ENCODE data around the gene ARHGAP45.

The ARHGAP45 gene

DNA sequence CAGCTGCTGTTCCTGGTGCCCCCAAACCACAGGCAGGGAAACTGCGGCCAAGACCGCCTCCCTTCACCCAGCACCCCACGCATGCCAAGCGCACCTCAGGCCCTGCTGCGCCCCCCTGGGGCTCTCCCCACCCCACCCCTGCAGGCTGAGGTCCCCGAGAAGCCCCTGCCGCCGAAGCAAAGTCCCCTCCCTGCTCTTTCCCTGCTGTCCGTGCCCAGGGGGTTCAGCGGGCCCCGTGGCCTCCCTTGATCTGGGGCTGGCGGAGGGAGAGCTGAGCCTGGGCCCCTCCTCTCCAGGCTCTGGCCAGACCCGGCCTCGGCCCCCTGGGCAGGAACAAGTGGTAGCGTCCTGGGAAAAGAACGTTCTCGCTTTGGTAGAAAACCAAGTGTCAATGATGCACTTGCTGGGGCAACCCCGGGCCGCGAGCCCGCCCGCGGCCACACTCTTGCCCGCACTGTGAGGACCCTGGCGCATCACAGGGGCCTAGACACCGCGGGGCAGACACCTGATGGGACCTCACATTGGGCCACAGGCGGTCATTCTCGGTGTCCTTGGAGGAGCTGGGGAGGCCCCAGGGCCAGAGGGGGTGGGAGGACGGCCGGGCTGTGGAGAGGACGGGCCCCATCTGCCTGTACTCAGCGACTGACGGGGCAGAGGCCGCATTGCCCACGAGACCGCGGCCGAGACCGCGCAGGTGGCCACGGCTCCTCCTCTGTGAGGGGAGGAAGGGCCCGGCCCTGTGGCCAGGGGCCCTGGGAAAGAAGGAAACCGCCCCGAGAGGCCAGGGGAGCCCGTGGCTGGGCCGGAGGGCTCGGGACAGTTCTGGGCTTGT is 65.8 kb downstream of the ARHGAP45 start:
- DNase-seq (ENCODE audit: low read depth) = peak; percentile 34

DNA sequence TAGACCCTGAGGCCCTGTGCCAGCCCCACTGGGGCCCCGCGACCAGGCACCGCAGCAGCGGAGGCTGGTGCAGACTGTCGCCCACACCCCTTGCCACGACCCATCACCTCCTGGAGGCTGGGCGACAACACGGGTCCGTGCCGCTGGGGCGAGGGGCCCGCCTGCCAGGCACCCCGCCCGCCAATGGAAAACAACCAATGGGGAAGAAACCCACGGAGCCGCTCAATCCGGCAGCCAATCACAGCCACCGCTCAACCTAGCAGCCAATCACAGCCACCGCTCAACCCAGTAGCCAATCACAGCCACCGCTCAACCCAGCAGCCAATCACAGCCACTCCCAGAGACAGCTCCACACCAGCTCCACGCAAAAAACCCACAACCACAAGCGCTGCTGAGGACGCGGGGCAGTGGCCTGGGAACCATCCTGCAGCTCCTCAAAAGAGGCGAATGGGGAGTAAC is 66.5 kb downstream of the ARHGAP45 start:
- DNase-seq (ENCODE audit: low read depth) = peak; percentile 24

DNA sequence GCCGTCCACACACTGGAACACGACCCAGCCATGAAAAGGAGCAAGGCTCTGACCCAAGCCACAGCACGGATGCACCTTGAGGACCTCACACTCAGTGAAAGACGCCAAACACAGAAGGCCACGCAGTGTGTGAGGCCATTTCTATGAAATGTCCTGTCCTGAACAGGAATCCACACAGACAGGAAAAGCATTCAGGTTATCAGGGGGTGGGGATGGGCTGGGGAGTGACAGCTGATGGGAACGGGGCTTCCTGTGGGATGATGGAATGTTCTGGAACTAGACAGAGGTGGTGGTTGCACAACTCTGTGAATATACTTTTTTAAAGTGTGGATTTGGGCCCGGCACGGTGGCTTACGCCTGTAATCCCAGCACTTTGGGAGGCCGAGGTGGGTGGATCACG is 67.5 kb downstream of the ARHGAP45 start:
- no peak for DNase-seq (ENCODE audit: low read depth)

DNA sequence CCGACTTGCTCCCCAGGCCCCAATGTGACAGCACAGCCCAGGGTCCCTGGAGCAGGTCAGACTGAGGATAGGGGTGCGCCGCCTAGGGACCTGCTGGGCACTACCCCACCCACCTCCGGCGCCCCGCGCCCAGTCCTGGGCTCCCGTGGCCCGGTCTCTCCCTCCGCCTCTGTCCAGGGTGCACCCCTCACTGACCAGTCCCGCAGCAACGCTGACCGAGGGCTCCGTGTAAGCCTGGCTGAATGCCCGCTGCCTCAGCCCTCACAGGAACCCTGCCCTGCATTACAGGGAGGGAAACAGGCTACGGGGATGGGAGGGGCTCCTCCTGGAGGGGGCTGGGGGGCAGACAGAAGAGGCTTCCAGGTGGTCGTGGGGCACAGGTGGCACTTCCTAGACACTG is 68.5 kb downstream of the ARHGAP45 start:
- DNase-seq (ENCODE audit: low read depth) = no peak

DNA sequence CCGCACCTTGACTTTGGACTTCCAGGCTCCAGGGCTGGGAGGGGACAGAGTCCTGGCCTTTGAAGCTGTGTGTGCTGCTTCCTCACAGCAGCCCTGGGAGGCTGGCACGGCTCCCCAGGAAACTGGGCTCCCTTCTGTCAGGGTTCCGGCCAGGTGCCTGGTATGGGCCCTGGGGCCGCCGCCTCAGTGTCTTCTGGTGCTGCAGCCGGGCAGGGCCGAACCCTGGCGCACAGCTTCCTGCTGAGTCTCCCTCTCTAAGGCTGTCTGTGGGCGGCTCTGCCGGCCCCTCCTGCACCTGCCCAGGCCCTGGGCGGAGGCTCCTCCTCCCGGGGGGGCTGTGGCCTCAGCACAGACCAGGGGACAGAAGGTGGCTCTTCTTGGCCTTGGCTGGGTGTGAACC is 69.2 kb downstream of the ARHGAP45 start:
- DNase-seq (ENCODE audit: low read depth) = no peak
